Bronchial epithelial cell (primary cell): ENCODE measurements around the gene EHD1. TPM values are rescaled to one million over a fixed set of nuclear protein-coding genes. Genes with fewer than 3 reads are reported as not detected.

Source experiments
- DNase-seq: peaks from one replicate; pipeline ENCODE4 v3.0.0-alpha.2; 2010; ENCODE audit warnings: low read depth
- FAIRE-seq: peaks from 2 replicates; lab custom pipeline; 2011; peaks lifted over from hg19 to GRCh38; lab: Jason Lieb, UNC
- H3K27me3 ChIP-seq: 2 replicates; pipeline ENCODE4 v1.5.1; 2011; ENCODE audit warnings: low read length; ENCODE audit not compliant: control insufficient read depth, insufficient read depth
- H3K36me3 ChIP-seq: 2 replicates; pipeline ENCODE4 v1.5.1; 2011; ENCODE audit warnings: low read length; ENCODE audit not compliant: control insufficient read depth, insufficient read depth
- H3K4me3 ChIP-seq: 2 replicates; pipeline ENCODE4 v1.5.1; 2011; ENCODE audit warnings: mild to moderate bottlenecking, low read depth, low read length, control low read depth
- total RNA-seq: library from RNA; depleted of rRNA; stranded (reverse); fragments of >200 nt; gene quantifications from 2 replicates; pipeline ENCODE4 v1.2.1, GENCODE V29; 2014
- TF ChIP-seq, protein P1 (sequence below): IDR thresholded peaks from 2 replicates; pipeline ENCODE4 v1.5.1; 2011; ENCODE audit warnings: mild to moderate bottlenecking, moderate library complexity, low read length, control low read depth, inconsistent platforms; ENCODE audit not compliant: insufficient read depth, severe bottlenecking

The EHD1 gene
- total RNA-seq, 1 donor from 2014 or later, result 32.9 TPM

DNA sequence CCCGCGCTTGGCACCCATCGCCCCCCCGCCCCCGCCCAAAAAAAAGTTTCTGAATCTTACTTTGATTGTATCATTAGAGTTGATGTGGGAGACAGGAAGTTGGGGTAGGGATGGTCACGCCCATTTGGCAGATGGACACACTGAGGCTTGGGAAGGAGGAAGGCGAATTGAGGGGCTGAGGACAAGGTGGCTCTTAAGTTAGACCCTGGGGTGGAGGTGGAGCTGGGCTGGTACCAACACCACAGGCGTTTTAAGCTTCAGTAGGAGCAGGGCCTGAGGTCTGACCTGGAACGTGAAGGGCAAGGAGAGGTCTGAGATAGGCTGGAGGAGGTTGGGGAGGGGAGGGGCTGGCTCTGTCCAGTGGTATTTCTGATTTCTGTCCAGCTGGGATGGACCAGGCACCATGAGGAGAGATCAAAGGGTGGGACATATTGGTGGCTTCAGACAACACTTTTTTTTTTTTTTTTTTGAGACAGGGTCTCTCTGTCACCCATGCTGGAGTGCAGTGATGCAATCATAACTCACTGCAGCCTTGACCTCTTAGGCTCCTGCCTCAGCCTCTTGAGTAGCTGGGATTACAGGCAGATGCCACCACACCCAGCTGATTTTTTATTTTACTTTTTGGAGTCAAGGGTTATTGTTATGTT is 33.2 kb downstream of the EHD1 start:
- FAIRE-seq (no peak), DNase-seq (peak; percentile 10)
- TF ChIP-seq, protein P1, sequence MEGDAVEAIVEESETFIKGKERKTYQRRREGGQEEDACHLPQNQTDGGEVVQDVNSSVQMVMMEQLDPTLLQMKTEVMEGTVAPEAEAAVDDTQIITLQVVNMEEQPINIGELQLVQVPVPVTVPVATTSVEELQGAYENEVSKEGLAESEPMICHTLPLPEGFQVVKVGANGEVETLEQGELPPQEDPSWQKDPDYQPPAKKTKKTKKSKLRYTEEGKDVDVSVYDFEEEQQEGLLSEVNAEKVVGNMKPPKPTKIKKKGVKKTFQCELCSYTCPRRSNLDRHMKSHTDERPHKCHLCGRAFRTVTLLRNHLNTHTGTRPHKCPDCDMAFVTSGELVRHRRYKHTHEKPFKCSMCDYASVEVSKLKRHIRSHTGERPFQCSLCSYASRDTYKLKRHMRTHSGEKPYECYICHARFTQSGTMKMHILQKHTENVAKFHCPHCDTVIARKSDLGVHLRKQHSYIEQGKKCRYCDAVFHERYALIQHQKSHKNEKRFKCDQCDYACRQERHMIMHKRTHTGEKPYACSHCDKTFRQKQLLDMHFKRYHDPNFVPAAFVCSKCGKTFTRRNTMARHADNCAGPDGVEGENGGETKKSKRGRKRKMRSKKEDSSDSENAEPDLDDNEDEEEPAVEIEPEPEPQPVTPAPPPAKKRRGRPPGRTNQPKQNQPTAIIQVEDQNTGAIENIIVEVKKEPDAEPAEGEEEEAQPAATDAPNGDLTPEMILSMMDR, result no peak
- Histone ChIP-seq H3K27me3 (no peaks in the 10 kb centered on the region), H3K36me3 (peaks cover 3% of the 10 kb centered on the region), H3K4me3 (peak overlapping the region; percentile 84)

DNA sequence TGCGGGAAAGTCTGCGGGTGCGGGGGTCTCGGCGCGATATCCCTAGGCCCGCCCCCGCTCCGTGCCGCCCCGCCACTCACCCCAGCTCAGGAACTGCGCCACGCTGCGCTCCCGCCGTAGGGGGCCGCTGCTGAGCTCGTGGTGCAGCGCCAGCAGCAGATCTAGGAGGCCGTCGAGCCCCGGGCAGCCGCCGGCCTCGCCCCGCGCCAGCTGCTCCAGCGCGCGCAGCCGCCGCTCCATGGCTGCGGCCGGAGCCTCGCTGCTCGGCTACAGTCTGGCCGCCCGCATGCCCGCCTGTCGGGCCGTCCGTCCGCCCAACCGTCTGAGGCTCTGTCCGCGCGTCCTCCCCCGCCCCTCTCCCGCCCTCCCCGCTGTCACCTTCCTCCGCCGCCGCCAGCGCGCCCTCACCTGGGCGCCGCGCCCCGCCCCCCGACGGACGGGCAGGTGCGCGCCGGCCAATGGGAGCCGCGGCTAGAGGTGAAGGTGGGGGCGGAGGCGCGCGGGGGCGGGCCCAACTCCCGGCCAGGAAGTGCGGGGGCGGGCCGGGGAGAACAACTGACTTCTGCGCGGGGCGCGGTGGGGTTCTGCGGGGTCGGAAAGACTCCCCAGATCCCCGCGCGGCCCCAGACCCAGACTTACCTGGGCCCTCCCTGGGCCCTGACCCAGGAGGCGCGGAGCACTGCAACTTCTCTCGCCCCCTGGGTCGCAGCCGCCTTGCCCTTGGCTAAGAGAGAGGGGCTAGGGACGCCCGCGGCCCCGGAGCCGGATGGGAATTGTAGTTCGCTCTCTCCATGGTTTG is 33.9 kb downstream of the EHD1 start, which contains the start of gene CDC42BPG:
Gene CDC42BPG (minus strand): TSS at position 324 of the 799 bp plus-strand sequence. CDS start 84 bp downstream, at position 240.
- TF ChIP-seq, protein P1, result peak; percentile 75
- Histone ChIP-seq H3K36me3 (peaks cover 6% of the 10 kb centered on the region), H3K27me3 (no peaks in the 10 kb centered on the region), H3K4me3 (peak within 1 kb of the TSS; percentile 84)
- peak; percentile 55 for DNase-seq
- no peak for FAIRE-seq

DNA sequence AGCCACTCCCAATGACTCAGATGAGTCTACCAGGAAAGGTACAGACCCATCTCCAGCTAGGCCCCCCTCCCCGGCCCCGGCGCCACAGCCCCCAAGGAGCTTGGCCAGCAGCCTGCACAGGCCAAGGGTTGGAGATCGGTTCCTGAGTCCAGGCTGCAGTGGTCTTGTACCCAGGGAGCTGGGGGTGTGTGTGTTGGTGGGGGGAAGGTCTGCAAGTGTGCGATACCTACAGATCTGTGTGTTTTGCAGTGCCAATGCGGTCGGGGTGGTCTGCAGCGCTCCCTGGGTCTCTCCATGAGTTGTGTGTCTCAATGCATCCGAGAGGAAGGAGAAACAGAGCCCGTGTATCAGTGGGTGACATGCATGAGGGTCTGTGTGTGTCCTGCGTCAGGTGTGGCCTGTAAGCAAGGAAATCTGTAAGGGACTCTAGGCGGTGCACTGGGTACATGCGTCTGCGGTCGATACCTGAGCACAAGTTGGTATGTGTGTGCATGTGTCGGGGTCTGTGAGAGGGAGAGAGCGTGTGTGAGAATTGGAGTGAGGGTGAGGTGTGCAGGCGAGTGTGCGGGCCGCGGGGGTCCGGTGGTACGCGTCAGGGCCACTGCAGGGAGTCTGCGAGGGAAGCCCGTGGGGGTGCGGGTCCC is 34.6 kb downstream of the EHD1 start:
- FAIRE-seq, result no peak
- H3K27me3 ChIP-seq, result no peaks in the 10 kb centered on the region
- peaks cover 13% of the 10 kb centered on the region for H3K36me3 ChIP-seq
- peak overlapping the region; percentile 84 for H3K4me3 ChIP-seq
- DNase-seq, result peak; percentile 31
- TF ChIP-seq, protein P1, result no peak

DNA sequence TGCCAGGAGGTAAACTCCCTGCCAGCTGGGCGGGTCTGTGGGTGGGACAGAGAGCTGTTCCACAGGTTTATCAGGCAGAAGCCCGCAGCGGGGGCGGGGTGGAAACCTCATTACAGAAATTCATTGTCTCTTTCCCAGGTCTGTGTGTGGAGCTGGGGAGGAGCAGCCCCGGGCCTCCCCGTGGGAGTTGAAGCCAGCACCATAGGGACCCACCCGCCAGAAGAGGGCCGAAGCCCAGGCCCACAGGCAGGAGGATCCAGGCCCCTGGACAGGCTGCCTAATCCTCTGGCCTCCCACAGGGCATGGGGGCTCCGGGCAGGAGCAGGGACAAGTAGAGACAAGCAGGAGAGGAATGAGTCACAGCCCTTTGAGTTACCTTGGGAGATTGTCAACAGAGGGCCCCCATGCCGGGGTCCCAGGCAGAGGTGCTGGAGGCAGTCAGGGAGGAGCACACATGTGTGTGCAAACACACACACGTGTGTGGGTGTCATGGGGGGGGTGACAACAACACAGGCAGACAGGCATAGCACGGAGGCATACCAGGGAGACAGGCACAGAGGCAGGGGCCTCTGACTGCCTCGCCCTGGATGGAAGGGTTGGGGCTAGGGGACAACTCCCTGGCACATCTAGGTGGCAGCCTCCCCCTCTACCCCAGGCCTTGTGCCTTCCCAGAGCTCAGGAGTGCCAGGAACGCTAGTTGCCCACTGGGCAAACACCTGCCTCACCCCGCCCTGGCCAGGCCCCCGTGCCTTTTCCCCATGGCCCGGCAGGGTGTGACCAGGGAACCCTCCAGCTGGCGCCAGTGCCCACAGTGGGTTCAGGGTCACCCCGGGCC is 35.4 kb downstream of the EHD1 start:
- FAIRE-seq (peak; percentile 28), DNase-seq (peak; percentile 91)
- Histone ChIP-seq H3K4me3 (peak overlapping the region; percentile 84), H3K36me3 (peaks cover 18% of the 10 kb centered on the region), H3K27me3 (no peaks in the 10 kb centered on the region)
- TF ChIP-seq, protein P1, result no peak

DNA sequence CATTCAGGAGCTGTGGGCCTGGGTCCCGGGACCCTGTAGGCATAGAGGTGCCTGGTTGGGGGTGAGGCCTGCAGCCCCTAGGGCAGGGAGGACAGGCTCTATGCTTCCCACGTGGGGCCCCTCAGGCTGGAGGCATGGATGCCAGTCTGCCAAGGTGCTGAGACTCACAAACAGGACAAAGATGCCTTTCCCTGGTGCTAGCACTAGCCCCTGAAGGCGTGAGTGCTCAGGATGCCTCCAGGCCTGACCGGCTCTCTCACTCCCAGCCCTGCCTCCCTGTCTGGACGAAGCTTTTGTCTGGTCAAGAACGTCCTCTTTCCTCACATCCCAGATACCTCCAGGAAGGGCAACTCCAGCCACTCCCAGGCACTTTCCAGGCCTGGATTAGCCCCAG is 36.1 kb downstream of the EHD1 start:
- DNase-seq, result peak; percentile 45
- peaks cover 23% of the 10 kb centered on the region for H3K36me3 ChIP-seq
- H3K27me3 ChIP-seq, result no peaks in the 10 kb centered on the region
- no peak for FAIRE-seq
- H3K4me3 ChIP-seq, result no peak overlapping the region
- TF ChIP-seq, protein P1, result no peak
